ENCODE data around the gene EIF2B2. TPM values are rescaled to one million over a fixed set of nuclear protein-coding genes. Genes with fewer than 3 reads are reported as not detected.

EIF2B2 gene
- total RNA-seq, 1 experiment from 2014 or later: 50.5 TPM

DNA sequence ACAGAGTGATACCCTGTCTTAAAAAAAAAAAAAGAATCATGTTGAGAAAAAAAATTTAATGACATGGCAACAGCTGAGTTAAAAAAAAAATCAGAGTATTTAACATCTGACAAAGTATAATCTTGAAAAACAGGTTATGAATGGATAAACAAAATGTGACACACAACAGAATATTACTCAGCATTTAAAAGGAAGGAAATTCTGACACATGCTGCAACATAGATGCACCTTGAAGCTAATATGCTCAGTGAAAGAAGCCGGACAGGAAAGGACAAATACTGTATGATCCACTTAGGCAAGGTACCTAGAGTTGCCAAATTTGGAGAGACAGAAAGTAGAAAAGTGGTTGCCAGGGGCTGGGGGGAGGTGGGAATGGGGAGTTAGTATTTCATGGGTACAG lies 19.4 kb upstream of the EIF2B2 start (continued):
- TF ChIP-seq, protein P1, sequence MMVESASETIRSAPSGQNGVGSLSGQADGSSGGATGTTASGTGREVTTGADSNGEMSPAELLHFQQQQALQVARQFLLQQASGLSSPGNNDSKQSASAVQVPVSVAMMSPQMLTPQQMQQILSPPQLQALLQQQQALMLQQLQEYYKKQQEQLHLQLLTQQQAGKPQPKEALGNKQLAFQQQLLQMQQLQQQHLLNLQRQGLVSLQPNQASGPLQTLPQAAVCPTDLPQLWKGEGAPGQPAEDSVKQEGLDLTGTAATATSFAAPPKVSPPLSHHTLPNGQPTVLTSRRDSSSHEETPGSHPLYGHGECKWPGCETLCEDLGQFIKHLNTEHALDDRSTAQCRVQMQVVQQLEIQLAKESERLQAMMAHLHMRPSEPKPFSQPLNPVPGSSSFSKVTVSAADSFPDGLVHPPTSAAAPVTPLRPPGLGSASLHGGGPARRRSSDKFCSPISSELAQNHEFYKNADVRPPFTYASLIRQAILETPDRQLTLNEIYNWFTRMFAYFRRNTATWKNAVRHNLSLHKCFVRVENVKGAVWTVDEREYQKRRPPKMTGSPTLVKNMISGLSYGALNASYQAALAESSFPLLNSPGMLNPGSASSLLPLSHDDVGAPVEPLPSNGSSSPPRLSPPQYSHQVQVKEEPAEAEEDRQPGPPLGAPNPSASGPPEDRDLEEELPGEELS (CRISPR knock-in tag; IDR thresholded peaks at IDR 0.05): no peak
- TF ChIP-seq, protein P2, sequence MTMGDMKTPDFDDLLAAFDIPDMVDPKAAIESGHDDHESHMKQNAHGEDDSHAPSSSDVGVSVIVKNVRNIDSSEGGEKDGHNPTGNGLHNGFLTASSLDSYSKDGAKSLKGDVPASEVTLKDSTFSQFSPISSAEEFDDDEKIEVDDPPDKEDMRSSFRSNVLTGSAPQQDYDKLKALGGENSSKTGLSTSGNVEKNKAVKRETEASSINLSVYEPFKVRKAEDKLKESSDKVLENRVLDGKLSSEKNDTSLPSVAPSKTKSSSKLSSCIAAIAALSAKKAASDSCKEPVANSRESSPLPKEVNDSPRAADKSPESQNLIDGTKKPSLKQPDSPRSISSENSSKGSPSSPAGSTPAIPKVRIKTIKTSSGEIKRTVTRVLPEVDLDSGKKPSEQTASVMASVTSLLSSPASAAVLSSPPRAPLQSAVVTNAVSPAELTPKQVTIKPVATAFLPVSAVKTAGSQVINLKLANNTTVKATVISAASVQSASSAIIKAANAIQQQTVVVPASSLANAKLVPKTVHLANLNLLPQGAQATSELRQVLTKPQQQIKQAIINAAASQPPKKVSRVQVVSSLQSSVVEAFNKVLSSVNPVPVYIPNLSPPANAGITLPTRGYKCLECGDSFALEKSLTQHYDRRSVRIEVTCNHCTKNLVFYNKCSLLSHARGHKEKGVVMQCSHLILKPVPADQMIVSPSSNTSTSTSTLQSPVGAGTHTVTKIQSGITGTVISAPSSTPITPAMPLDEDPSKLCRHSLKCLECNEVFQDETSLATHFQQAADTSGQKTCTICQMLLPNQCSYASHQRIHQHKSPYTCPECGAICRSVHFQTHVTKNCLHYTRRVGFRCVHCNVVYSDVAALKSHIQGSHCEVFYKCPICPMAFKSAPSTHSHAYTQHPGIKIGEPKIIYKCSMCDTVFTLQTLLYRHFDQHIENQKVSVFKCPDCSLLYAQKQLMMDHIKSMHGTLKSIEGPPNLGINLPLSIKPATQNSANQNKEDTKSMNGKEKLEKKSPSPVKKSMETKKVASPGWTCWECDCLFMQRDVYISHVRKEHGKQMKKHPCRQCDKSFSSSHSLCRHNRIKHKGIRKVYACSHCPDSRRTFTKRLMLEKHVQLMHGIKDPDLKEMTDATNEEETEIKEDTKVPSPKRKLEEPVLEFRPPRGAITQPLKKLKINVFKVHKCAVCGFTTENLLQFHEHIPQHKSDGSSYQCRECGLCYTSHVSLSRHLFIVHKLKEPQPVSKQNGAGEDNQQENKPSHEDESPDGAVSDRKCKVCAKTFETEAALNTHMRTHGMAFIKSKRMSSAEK (CRISPR knock-in tag; IDR thresholded peaks at IDR 0.05; ENCODE audit: borderline replicate concordance): no peak

DNA sequence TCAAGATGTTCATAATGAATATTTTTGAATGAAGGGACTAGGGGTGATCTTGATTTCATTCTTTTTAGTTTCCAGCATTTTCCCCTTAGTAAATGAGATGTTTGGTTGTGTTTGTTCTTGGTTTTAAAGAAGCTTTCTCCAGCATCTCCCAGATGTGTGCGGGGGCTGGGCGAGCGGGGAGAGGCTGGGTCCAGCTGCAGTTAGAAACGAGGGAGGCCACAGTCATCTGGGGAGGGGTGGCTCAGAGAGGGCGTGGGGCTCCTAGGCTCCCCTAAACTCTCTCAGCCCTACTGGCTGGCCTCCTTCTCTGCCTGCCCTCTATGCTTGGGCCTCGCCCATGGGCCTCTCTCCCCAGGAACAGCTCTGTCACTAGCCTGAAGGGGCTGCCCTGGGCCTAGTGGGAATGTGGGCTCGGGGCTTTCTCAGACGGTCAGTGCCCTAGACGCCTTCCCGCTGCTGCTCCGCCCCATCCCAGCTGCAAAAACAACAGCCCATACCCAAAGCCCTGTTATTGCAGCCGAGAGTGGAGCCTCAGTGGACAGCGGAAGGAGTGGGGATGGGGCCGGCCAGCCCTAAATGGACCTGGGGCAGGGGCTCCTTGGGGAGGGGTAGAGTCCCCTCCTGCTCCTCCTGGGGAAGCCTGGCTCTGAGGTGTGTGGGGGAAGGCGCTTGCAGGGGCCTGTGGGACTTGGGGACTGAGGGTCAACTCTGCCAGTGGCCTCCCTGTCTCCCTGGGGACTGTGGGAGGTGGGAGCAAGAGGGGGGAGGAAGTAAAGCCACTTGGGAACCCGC lies 18.3 kb upstream of the EIF2B2 start:
- ChIA-PET CTCF (interaction anchor here (0.6 to 2.4 kb wide), 4 partner anchors 38 to 104 kb away, joined by 3 to 8 read pairs (median 4); no protein-coding TSS in a partner anchor), POLR2A (no interaction called here)
- no peak overlapping the region for H3K4me3 Mint-ChIP-seq

DNA sequence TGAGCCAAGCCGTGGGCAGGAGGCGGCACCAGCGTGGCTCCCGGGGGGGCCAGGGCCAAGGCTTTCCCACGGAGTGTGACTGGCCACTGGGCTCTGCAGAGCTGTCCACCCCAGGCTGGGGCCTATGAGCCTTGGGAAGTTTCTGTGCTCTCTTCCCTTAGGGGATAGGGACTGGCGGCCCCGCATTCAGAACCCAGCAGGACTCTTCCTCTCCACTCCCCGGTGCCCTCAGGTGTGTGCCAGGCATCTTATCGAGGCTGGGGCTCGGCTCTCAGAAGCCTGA lies 17.8 kb upstream of the EIF2B2 start:
- H3K9me3 Mint-ChIP-seq: no peaks in the 10 kb centered on the region
- no peak overlapping the region for H3K27ac Mint-ChIP-seq
- no peak for TF ChIP-seq HMGA2 (CRISPR knock-in tag; IDR thresholded peaks at IDR 0.05)
- TF ChIP-seq ZNF121 (CRISPR knock-in tag; IDR thresholded peaks at IDR 0.05): no peak
- TF ChIP-seq ATF1 (CRISPR knock-in tag; IDR thresholded peaks at IDR 0.05): no peak
- TF ChIP-seq, protein P3, sequence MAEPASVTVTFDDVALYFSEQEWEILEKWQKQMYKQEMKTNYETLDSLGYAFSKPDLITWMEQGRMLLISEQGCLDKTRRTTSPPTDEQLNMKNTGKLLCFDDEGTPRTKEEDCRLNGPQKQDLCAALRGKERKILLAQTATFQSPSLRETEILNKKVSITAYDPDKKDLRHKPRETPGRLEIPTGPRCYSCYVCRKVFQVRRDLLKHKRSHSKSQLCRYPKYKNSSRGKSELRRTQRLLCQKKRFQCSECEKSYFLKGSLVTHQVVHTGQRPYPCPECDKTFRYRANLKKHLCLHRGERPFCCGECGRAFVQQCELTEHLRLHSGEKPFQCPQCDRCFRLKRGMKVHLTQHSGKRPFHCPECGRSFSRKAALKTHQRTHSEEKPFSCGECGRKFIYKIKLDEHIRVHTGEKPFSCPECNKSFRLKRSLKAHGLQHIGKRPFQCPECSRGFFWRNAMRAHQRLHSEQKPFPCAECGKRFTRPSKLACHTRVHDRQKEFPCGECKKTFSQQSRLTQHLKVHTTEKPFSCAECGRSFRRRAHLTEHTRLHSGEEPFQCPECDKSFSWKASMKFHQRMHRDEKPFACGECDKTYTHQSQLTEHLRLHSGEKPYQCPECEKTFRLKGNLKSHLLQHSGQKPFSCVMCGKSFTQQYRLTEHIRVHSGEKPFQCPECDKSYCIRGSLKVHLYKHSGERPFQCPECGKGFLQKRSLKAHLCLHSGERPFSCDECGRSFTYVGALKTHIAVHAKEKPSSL (CRISPR knock-in tag; conservative IDR thresholded peaks at IDR 0.05): no peak
- TF ChIP-seq, protein P4, sequence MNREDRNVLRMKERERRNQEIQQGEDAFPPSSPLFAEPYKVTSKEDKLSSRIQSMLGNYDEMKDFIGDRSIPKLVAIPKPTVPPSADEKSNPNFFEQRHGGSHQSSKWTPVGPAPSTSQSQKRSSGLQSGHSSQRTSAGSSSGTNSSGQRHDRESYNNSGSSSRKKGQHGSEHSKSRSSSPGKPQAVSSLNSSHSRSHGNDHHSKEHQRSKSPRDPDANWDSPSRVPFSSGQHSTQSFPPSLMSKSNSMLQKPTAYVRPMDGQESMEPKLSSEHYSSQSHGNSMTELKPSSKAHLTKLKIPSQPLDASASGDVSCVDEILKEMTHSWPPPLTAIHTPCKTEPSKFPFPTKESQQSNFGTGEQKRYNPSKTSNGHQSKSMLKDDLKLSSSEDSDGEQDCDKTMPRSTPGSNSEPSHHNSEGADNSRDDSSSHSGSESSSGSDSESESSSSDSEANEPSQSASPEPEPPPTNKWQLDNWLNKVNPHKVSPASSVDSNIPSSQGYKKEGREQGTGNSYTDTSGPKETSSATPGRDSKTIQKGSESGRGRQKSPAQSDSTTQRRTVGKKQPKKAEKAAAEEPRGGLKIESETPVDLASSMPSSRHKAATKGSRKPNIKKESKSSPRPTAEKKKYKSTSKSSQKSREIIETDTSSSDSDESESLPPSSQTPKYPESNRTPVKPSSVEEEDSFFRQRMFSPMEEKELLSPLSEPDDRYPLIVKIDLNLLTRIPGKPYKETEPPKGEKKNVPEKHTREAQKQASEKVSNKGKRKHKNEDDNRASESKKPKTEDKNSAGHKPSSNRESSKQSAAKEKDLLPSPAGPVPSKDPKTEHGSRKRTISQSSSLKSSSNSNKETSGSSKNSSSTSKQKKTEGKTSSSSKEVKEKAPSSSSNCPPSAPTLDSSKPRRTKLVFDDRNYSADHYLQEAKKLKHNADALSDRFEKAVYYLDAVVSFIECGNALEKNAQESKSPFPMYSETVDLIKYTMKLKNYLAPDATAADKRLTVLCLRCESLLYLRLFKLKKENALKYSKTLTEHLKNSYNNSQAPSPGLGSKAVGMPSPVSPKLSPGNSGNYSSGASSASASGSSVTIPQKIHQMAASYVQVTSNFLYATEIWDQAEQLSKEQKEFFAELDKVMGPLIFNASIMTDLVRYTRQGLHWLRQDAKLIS (CRISPR knock-in tag; IDR thresholded peaks at IDR 0.05; ENCODE audit: borderline replicate concordance): no peak
- TF ChIP-seq CREM (CRISPR knock-in tag; IDR thresholded peaks at IDR 0.05): no peak
- TF ChIP-seq ZBTB21 (CRISPR knock-in tag; IDR thresholded peaks at IDR 0.05; ENCODE audit: borderline replicate concordance): no peak
- TF ChIP-seq, protein P5, sequence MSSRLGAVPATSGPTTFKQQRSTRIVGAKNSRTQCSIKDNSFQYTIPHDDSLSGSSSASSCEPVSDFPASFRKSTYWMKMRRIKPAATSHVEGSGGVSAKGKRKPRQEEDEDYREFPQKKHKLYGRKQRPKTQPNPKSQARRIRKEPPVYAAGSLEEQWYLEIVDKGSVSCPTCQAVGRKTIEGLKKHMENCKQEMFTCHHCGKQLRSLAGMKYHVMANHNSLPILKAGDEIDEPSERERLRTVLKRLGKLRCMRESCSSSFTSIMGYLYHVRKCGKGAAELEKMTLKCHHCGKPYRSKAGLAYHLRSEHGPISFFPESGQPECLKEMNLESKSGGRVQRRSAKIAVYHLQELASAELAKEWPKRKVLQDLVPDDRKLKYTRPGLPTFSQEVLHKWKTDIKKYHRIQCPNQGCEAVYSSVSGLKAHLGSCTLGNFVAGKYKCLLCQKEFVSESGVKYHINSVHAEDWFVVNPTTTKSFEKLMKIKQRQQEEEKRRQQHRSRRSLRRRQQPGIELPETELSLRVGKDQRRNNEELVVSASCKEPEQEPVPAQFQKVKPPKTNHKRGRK (CRISPR knock-in tag; IDR thresholded peaks at IDR 0.05; ENCODE audit: borderline replicate concordance): no peak
- TF ChIP-seq FOXP1 (CRISPR knock-in tag; IDR thresholded peaks at IDR 0.05; ENCODE audit: borderline replicate concordance): no peak

More for the DNA sequence above, 18.3 kb upstream of the EIF2B2 start:
- peaks cover 19% of the 10 kb centered on the region for H3K4me1 Mint-ChIP-seq
- DNase-seq (ENCODE audit: low spot score): no peak
- H3K27ac Mint-ChIP-seq: no peak overlapping the region
- no peaks in the 10 kb centered on the region for H3K9me3 Mint-ChIP-seq
- no peaks in the 10 kb centered on the region for H3K36me3 Mint-ChIP-seq
- TF ChIP-seq, protein P6, sequence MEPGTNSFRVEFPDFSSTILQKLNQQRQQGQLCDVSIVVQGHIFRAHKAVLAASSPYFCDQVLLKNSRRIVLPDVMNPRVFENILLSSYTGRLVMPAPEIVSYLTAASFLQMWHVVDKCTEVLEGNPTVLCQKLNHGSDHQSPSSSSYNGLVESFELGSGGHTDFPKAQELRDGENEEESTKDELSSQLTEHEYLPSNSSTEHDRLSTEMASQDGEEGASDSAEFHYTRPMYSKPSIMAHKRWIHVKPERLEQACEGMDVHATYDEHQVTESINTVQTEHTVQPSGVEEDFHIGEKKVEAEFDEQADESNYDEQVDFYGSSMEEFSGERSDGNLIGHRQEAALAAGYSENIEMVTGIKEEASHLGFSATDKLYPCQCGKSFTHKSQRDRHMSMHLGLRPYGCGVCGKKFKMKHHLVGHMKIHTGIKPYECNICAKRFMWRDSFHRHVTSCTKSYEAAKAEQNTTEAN (CRISPR knock-in tag; IDR thresholded peaks at IDR 0.05): no peak
- no peak for ATAC-seq
- H3K27me3 Mint-ChIP-seq (ENCODE audit: low read depth): no peaks in the 10 kb centered on the region; the same call in 1 of the 2 replicates

More for the DNA sequence above, 17.8 kb upstream of the EIF2B2 start:
- Mint-ChIP-seq H3K4me3 (no peak overlapping the region), H3K27me3 (ENCODE audit: low read depth) (no peaks in the 10 kb centered on the region; the same call in 1 of the 2 replicates), H3K4me1 (peaks cover 14% of the 10 kb centered on the region), H3K36me3 (no peaks in the 10 kb centered on the region)
- ATAC-seq (no peak), DNase-seq (ENCODE audit: low spot score) (no peak)
- CTCF ChIA-PET: interaction anchor here (0.6 to 2.4 kb wide), 3 partner anchors 38 to 104 kb away, joined by 3 to 8 read pairs (median 4); no protein-coding TSS in a partner anchor
- POLR2A ChIA-PET: no interaction called here

Data from WTC11 (cell line).